Uterus (tissue), 4 donors: Measurements from ENCODE around the gene DNASE1L1. TPM values are rescaled to one million over a fixed set of nuclear protein-coding genes. Genes with fewer than 3 reads are reported as not detected.

Source experiments
- DNase-seq, 2 donors: peaks; one replicate each; pipeline ENCODE4 v3.0.0-alpha.2; 2019 to 2020
- H3K27ac ChIP-seq, 2 donors: fragments of 200-600 bp; sonication (generic); 1 replicate in 1 of 2; 2 replicates in 1 of 2; pipeline ENCODE4 v1.5.1; 2016 to 2018
- H3K27me3 ChIP-seq, 2 donors: fragments of 200-600 bp; sonication (generic); one replicate each; pipeline ENCODE4 v1.5.1; 2018 to 2019; ENCODE audit warnings: control low read depth in 1 of 2
- H3K36me3 ChIP-seq, 2 donors: fragments of 200-600 bp; sonication (generic); one replicate each; pipeline ENCODE4 v1.5.1; 2019; ENCODE audit warnings: control low read depth in 1 of 2
- H3K4me1 ChIP-seq, 2 donors: fragments of 200-600 bp; sonication (generic); one replicate each; pipeline ENCODE4 v1.5.1; 2018 to 2019; ENCODE audit warnings: control low read depth in 1 of 2
- H3K4me3 ChIP-seq, 2 donors: fragments of 200-600 bp; sonication (generic); 1 replicate in 1 of 2; 2 replicates in 1 of 2; pipeline ENCODE4 v1.5.1; 2018 to 2019; ENCODE audit warnings: mild to moderate bottlenecking in 1 of 2
- H3K9me3 ChIP-seq, 2 donors: fragments of 200-600 bp; sonication (generic); one replicate each; pipeline ENCODE4 v1.5.1; 2019; ENCODE audit warnings: control low read depth in 1 of 2
- POLR2A ChIP-seq, 2 donors: fragments of 450-650 bp; IDR thresholded peaks; one replicate each; pipeline ENCODE4 v1.6.1; 2016; ENCODE audit warnings: antibody characterized with exemption in 2 of 2, mild to moderate bottlenecking in 1 of 2, moderate library complexity in 1 of 2
- intact Hi-C: fragments of 100-400 bp; cut with DNase I; formaldehyde crosslinking; loops from one replicate; pipeline ENCODE4 v1.15.1; 2023; ENCODE audit warnings: low total_unique reads
- microRNA-seq: library from miRNA; unstranded; fragments of <30 nt; microRNA quantifications from one replicate; pipeline ENCODE4, GENCODE V29; 2016; ENCODE audit warnings: borderline microRNAs expressed, borderline replicate concordance
- small RNA-seq: library from RNA; depleted of rRNA; stranded (forward); fragments of <200 nt; gene quantifications from one replicate; pipeline ENCODE3, GENCODE V24; 2016
- total RNA-seq, 4 donors: library from RNA; depleted of rRNA in 3 of 4; stranded (reverse); fragments of >200 nt in 3 of 4; gene quantifications; one replicate each; pipeline versions ENCODE4 v1.1.0 to v1.2.4, GENCODE V29; 2014 to 2023
- TF ChIP-seq, protein P1 (sequence below), 4 experiments: fragments of 200-600 bp in 2 of 4; fragments of 450-650 bp in 2 of 4; sonication (generic) in 2 of 4; IDR thresholded peaks; one replicate each; pipeline ENCODE4 v1.5.1; 2016 to 2019; ENCODE audit warnings: antibody characterized with exemption in 4 of 4, mild to moderate bottlenecking in 2 of 4, moderate library complexity in 1 of 4
- donor health status: DM: yes; HTN: yes; CAD: no.

The DNASE1L1 gene
- total RNA-seq, 4 donors from 2014 or later = 10.2 to 31.8 (median 21.2) TPM

GRCh38 chrX:154353172-154353843 lies 55.7 kb downstream of the DNASE1L1 start:
- no peak overlapping the region for H3K27ac ChIP-seq
- intact Hi-C loops = no loop called here
- H3K4me3 ChIP-seq = no peak overlapping the region
- no peaks in the 10 kb centered on the region for H3K27me3 ChIP-seq
- DNase-seq = peak in 1 of 2 donors; percentile 25
- no peaks in the 10 kb centered on the region for H3K36me3 ChIP-seq
- no peaks in the 10 kb centered on the region for H3K9me3 ChIP-seq
- H3K4me1 ChIP-seq = no peaks in the 10 kb centered on the region
- no peak for TF ChIP-seq POLR2A (IDR thresholded peaks at IDR 0.05)
- TF ChIP-seq, protein P1, sequence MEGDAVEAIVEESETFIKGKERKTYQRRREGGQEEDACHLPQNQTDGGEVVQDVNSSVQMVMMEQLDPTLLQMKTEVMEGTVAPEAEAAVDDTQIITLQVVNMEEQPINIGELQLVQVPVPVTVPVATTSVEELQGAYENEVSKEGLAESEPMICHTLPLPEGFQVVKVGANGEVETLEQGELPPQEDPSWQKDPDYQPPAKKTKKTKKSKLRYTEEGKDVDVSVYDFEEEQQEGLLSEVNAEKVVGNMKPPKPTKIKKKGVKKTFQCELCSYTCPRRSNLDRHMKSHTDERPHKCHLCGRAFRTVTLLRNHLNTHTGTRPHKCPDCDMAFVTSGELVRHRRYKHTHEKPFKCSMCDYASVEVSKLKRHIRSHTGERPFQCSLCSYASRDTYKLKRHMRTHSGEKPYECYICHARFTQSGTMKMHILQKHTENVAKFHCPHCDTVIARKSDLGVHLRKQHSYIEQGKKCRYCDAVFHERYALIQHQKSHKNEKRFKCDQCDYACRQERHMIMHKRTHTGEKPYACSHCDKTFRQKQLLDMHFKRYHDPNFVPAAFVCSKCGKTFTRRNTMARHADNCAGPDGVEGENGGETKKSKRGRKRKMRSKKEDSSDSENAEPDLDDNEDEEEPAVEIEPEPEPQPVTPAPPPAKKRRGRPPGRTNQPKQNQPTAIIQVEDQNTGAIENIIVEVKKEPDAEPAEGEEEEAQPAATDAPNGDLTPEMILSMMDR (IDR thresholded peaks at IDR 0.05) = no peak

DNA sequence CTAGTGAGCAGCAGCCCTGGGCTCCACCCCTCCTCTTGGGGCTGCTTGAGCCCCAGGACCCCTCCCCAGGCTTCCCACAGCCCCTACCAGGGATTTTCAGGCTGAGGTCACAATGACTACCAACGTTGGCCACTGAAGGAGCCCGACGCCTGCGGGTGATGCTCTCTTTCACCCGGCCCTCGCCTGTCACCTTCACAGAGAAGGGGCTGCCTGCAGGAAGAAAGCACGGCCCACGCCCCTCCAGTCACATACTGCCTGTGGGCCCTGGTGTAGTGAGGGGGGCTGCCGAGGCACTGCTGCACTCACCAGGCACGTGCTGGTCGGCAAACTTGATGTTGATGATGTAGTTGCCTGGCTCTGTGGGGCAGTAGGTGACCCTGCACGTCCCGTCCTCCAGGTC lies 56.6 kb downstream of the DNASE1L1 start:
- Histone ChIP-seq H3K4me3 (no peak overlapping the region), H3K27me3 (no peaks in the 10 kb centered on the region), H3K27ac (no peak overlapping the region), H3K36me3 (no peaks in the 10 kb centered on the region), H3K9me3 (no peaks in the 10 kb centered on the region), H3K4me1 (no peaks in the 10 kb centered on the region)
- no peak for TF ChIP-seq POLR2A (IDR thresholded peaks at IDR 0.05)
- TF ChIP-seq, protein P1 (IDR thresholded peaks at IDR 0.05) = no peak
- intact Hi-C loops = no loop called here
- DNase-seq = no peak

- H3K27me3 ChIP-seq = no peaks in the 10 kb centered on the region
- no peak overlapping the region for H3K27ac ChIP-seq
- no peaks in the 10 kb centered on the region for H3K4me1 ChIP-seq
- H3K4me3 ChIP-seq = no peak overlapping the region
- H3K9me3 ChIP-seq = no peaks in the 10 kb centered on the region
- intact Hi-C loops = no loop called here
- TF ChIP-seq POLR2A (IDR thresholded peaks at IDR 0.05) = no peak
- TF ChIP-seq, protein P1 (IDR thresholded peaks at IDR 0.05) = no peak
- no peaks in the 10 kb centered on the region for H3K36me3 ChIP-seq
- peak in 1 of 2 donors; percentile 20 for DNase-seq
These were observed 57.0 kb downstream of the DNASE1L1 start for GRCh38 chrX:154352012-154352401.

Small RNAs within 50 kb of the gene (microRNA-seq; reads per million reads assigned to microRNA genes)
- not detected for gene MIR6858

Small RNAs within 50 kb of the gene (small RNA-seq; reads per million reads assigned to genes)
- gene MIR6858 (not detected), gene SNORA70 (not detected)

Other genes with a start within 250 kb of the DNASE1L1 start
- not detected for gene OPN1MW, start 226.7 kb downstream of the DNASE1L1 start, total RNA-seq
- not detected for gene OPN1MW2, start 189.5 kb downstream of the DNASE1L1 start, total RNA-seq
- gene OPN1MW3, start 151.7 kb downstream of the DNASE1L1 start, total RNA-seq = not detected
- gene TEX28, start 114.1 kb downstream of the DNASE1L1 start, total RNA-seq = not detected
- under 1 TPM in 2 of 4 donors, not detected in 2; 0.07 to 0.98 TPM for gene TKTL1, start 113.5 kb downstream of the DNASE1L1 start, total RNA-seq
- gene FLNA, start 34.6 kb downstream of the DNASE1L1 start, total RNA-seq = 1,000 to 10,000 TPM; 1,067 to 4,271 (median 2,911) TPM
- gene EMD, start 30.0 kb downstream of the DNASE1L1 start, total RNA-seq = 100 to 1,000 TPM in 1 of 4 donors, 10 to 100 TPM in 3; 13.6 to 118 (median 44.4) TPM
- 1,000 to 10,000 TPM; 2,407 to 9,172 (median 4,014) TPM for gene RPL10, start 10.9 kb downstream of the DNASE1L1 start, total RNA-seq
- 10 to 100 TPM; 15.3 to 62.3 (median 20.5) TPM for gene TAFAZZIN, start 2.3 kb upstream of the DNASE1L1 start, total RNA-seq
- gene ATP6AP1, start 19.4 kb upstream of the DNASE1L1 start, total RNA-seq = 10 to 100 TPM in 3 of 4 donors, 1 to 10 TPM in 1; 5.1 to 71.3 (median 42.1) TPM
- gene GDI1, start 27.9 kb upstream of the DNASE1L1 start, total RNA-seq = 100 to 1,000 TPM in 3 of 4 donors, 10 to 100 TPM in 1; 100.0 to 175 (median 135) TPM
- 10 to 100 TPM; 16.4 to 48.8 (median 28.3) TPM for gene FAM50A, start 34.9 kb upstream of the DNASE1L1 start, total RNA-seq
- gene PLXNA3, start 49.0 kb upstream of the DNASE1L1 start, total RNA-seq = 100 to 1,000 TPM in 1 of 4 donors, 10 to 100 TPM in 1, 1 to 10 TPM in 2; 2.1 to 102 (median 8.6) TPM
- gene LAGE3, start 70.0 kb upstream of the DNASE1L1 start, total RNA-seq = 10 to 100 TPM in 2 of 4 donors, 1 to 10 TPM in 1, not detected in 1; 4.7 to 19.4 (median 13.1) TPM
- gene UBL4A, start 77.4 kb upstream of the DNASE1L1 start, total RNA-seq = 10 to 100 TPM; 14.7 to 36.3 (median 29.5) TPM
- 10 to 100 TPM in 3 of 4 donors, 1 to 10 TPM in 1; 9.1 to 62.8 (median 32.7) TPM for gene SLC10A3, start 81.4 kb upstream of the DNASE1L1 start, total RNA-seq
- 10 to 100 TPM in 2 of 4 donors, 1 to 10 TPM in 2; 5.1 to 55.9 (median 15.4) TPM for gene FAM3A, start 107.0 kb upstream of the DNASE1L1 start, total RNA-seq
- 10 to 100 TPM; 15.5 to 69.6 (median 23.8) TPM for gene G6PD, start 137.6 kb upstream of the DNASE1L1 start, total RNA-seq
- 10 to 100 TPM in 3 of 4 donors, 1 to 10 TPM in 1; 2.6 to 30.0 (median 18.3) TPM for gene IKBKG, start 138.4 kb upstream of the DNASE1L1 start, total RNA-seq
- gene CTAG1A, start 175.9 kb upstream of the DNASE1L1 start, total RNA-seq = not detected
- gene CTAG1B, start 210.0 kb upstream of the DNASE1L1 start, total RNA-seq = under 1 TPM in 1 of 4 donors, not detected in 3; 0.46 TPM
- not detected for gene CTAG2, start 244.3 kb upstream of the DNASE1L1 start, total RNA-seq